Measurements from ENCODE around the gene GAL3ST3.

GAL3ST3 gene

GRCh38 chr11:66083767-66084166 lies 34.8 kb upstream of the GAL3ST3 start:
- Histone ChIP-seq H3K79me2 (ENCODE audit: insufficient read depth, low read length) (peaks cover 55% of the 10 kb centered on the region), H3K27ac (ENCODE audit: low read depth, low read length, poor library complexity, severe bottlenecking) (peak overlapping the region; percentile 96)

GRCh38 chr11:66082946-66083698 lies 34.2 kb upstream of the GAL3ST3 start:
- Histone ChIP-seq H3K27ac (ENCODE audit: low read depth, low read length, poor library complexity, severe bottlenecking) (peak overlapping the region; percentile 96), H3K4me1 (ENCODE audit: insufficient read depth, low read length, severe bottlenecking) (peaks cover 100% of the 10 kb centered on the region)
- TF ChIP-seq EZH2 (IDR thresholded peaks at IDR 0.05; ENCODE audit: borderline replicate concordance, low read length) (no peak), CTCF (IDR thresholded peaks at IDR 0.05; ENCODE audit: low read length) (no peak)

More at GRCh38 chr11:66083767-66084166, 34.8 kb upstream of the GAL3ST3 start:
- Histone ChIP-seq H3F3A (ENCODE audit: insufficient read depth, low read length) (0 out of 2 replicates have a peak, but pooled peaks cover 8% of the 10 kb centered on the region), H3K9me2 (ENCODE audit: low read depth, low read length) (no peaks in the 10 kb centered on the region), H3K9ac (ENCODE audit: low read length) (peak overlapping the region; percentile 57; the same call in 1 of the 2 replicates), H3K4me1 (ENCODE audit: insufficient read depth, low read length, severe bottlenecking) (peaks cover 100% of the 10 kb centered on the region), H3K27me3 (ENCODE audit: insufficient read depth, low read length) (no peaks in the 10 kb centered on the region), H3K36me3 (ENCODE audit: insufficient read depth, low read length) (no peaks in the 10 kb centered on the region; the same call in 1 of the 2 replicates), H4K20me1 (ENCODE audit: insufficient read depth, low read length) (no peaks in the 10 kb centered on the region), H3K9me3 (ENCODE audit: low read length) (no peaks in the 10 kb centered on the region), H2AFZ (ENCODE audit: low read length) (no peak overlapping the region), H3K4me2 (ENCODE audit: low read length) (peak overlapping the region; percentile 61), H3K4me3 (ENCODE audit: low read depth, low read length, poor library complexity, severe bottlenecking) (peak overlapping the region; percentile 24)
- TF ChIP-seq CTCF (IDR thresholded peaks at IDR 0.05; ENCODE audit: low read length) (no peak), EZH2 (IDR thresholded peaks at IDR 0.05; ENCODE audit: borderline replicate concordance, low read length) (no peak)

GRCh38 chr11:66081505-66081904 lies 32.5 kb upstream of the GAL3ST3 start:
- H3K4me1 ChIP-seq (ENCODE audit: insufficient read depth, low read length, severe bottlenecking) = peaks cover 96% of the 10 kb centered on the region
- H3K4me3 ChIP-seq (ENCODE audit: low read depth, low read length, poor library complexity, severe bottlenecking) = peak overlapping the region; percentile 41
- H2AFZ ChIP-seq (ENCODE audit: low read length) = no peak overlapping the region
- no peaks in the 10 kb centered on the region for H4K20me1 ChIP-seq (ENCODE audit: insufficient read depth, low read length)
- H3K36me3 ChIP-seq (ENCODE audit: insufficient read depth, low read length) = peaks cover 9% of the 10 kb centered on the region; the same call in 1 of the 2 replicates
- no peaks in the 10 kb centered on the region for H3K9me3 ChIP-seq (ENCODE audit: low read length)
- no peaks in the 10 kb centered on the region for H3K9me2 ChIP-seq (ENCODE audit: low read depth, low read length)
- H3K9ac ChIP-seq (ENCODE audit: low read length) = peak overlapping the region; percentile 62; the same call in 1 of the 2 replicates
- H3K27me3 ChIP-seq (ENCODE audit: insufficient read depth, low read length) = no peaks in the 10 kb centered on the region
- peak overlapping the region; percentile 96 for H3K27ac ChIP-seq (ENCODE audit: low read depth, low read length, poor library complexity, severe bottlenecking)
- peak overlapping the region; percentile 61 for H3K4me2 ChIP-seq (ENCODE audit: low read length)
- TF ChIP-seq EZH2 (IDR thresholded peaks at IDR 0.05; ENCODE audit: borderline replicate concordance, low read length) (no peak), CTCF (IDR thresholded peaks at IDR 0.05; ENCODE audit: low read length) (no peak)
- peaks cover 55% of the 10 kb centered on the region for H3K79me2 ChIP-seq (ENCODE audit: insufficient read depth, low read length)
- H3F3A ChIP-seq (ENCODE audit: insufficient read depth, low read length) = 0 out of 2 replicates have a peak, but pooled peaks cover 8% of the 10 kb centered on the region

More at GRCh38 chr11:66082946-66083698, 34.2 kb upstream of the GAL3ST3 start:
- Histone ChIP-seq H3K4me2 (ENCODE audit: low read length) (peak overlapping the region; percentile 61), H3K27me3 (ENCODE audit: insufficient read depth, low read length) (no peaks in the 10 kb centered on the region), H3K36me3 (ENCODE audit: insufficient read depth, low read length) (no peaks in the 10 kb centered on the region; the same call in 1 of the 2 replicates), H3K9ac (ENCODE audit: low read length) (peak overlapping the region; percentile 57; the same call in 1 of the 2 replicates), H3F3A (ENCODE audit: insufficient read depth, low read length) (0 out of 2 replicates have a peak, but pooled peaks cover 8% of the 10 kb centered on the region), H4K20me1 (ENCODE audit: insufficient read depth, low read length) (no peaks in the 10 kb centered on the region), H3K9me3 (ENCODE audit: low read length) (no peaks in the 10 kb centered on the region), H2AFZ (ENCODE audit: low read length) (no peak overlapping the region), H3K4me3 (ENCODE audit: low read depth, low read length, poor library complexity, severe bottlenecking) (peak overlapping the region; percentile 24), H3K9me2 (ENCODE audit: low read depth, low read length) (no peaks in the 10 kb centered on the region), H3K79me2 (ENCODE audit: insufficient read depth, low read length) (peaks cover 55% of the 10 kb centered on the region)

Measured in OCI-LY1 (cell line).